Activated naive CD4-positive, alpha-beta T cell treated with anti-CD3 and anti-CD28 coated beads for 36 hours (primary cell): ENCODE data around the gene PPP1R2C. TPM values are rescaled to one million over a fixed set of nuclear protein-coding genes. Genes with fewer than 3 reads are reported as not detected.

ENCODE experiments used
- CTCF ChIA-PET: fragments of 350-600 bp; sonication (Branson Sonifier 250); formaldehyde crosslinking; loops from one replicate; lab custom pipeline; 2021; ENCODE audit warnings: antibody characterized with exemption; lab: Charles Lee
- DNase-seq: peaks from one replicate; pipeline ENCODE4 v3.0.0-alpha.2; 2020
- H3K27ac Mint-ChIP-seq: one replicate; pipeline ENCODE4 v1.8.0; 2021; ENCODE audit warnings: mild to moderate bottlenecking, mixed read lengths
- H3K27me3 Mint-ChIP-seq: one replicate; pipeline ENCODE4 v1.8.0; 2021; ENCODE audit warnings: low read depth, mixed read lengths
- H3K36me3 Mint-ChIP-seq: one replicate; pipeline ENCODE4 v1.8.0; 2021; ENCODE audit warnings: low read depth, mixed read lengths
- H3K4me1 Mint-ChIP-seq: one replicate; pipeline ENCODE4 v1.8.0; 2021; ENCODE audit warnings: low read depth, mixed read lengths
- H3K4me3 Mint-ChIP-seq: one replicate; pipeline ENCODE4 v1.8.0; 2021; ENCODE audit warnings: mild to moderate bottlenecking, moderate library complexity, mixed read lengths
- H3K9me3 Mint-ChIP-seq: one replicate; pipeline ENCODE4 v1.8.0; 2021; ENCODE audit warnings: mixed read lengths
- intact Hi-C: fragments of 100-400 bp; cut with micrococcal nuclease; formaldehyde crosslinking; loops from one replicate; pipeline ENCODE4 v1.15.1; 2023
- total RNA-seq, 2 experiments: library from RNA; stranded (reverse); gene quantifications; one replicate each; pipeline ENCODE4 v1.2.3, GENCODE V29; 2021

The PPP1R2C gene
- total RNA-seq, 2 experiments from 2014 or later, result not detected

- no peak for DNase-seq
- intact Hi-C loops, result no loop called here
- H3K9me3 Mint-ChIP-seq, result no peaks in the 10 kb centered on the region
- no peaks in the 10 kb centered on the region for H3K36me3 Mint-ChIP-seq
- H3K27ac Mint-ChIP-seq, result no peak overlapping the region
- CTCF ChIA-PET, result no interaction called here
- no peak overlapping the region for H3K4me3 Mint-ChIP-seq
- peaks cover 3% of the 10 kb centered on the region for H3K4me1 Mint-ChIP-seq
- no peaks in the 10 kb centered on the region for H3K27me3 Mint-ChIP-seq
Observed at GRCh38 chrX:42772874-42773273, 5.1 kb downstream of the PPP1R2C start.

GRCh38 chrX:42771506-42772335 is 6.2 kb downstream of the PPP1R2C start:
- no peaks in the 10 kb centered on the region for H3K36me3 Mint-ChIP-seq
- DNase-seq, result no peak
- no peak overlapping the region for H3K4me3 Mint-ChIP-seq
- H3K4me1 Mint-ChIP-seq, result peaks cover 3% of the 10 kb centered on the region
- CTCF ChIA-PET, result no interaction called here
- no peaks in the 10 kb centered on the region for H3K27me3 Mint-ChIP-seq
- H3K9me3 Mint-ChIP-seq, result no peaks in the 10 kb centered on the region
- intact Hi-C loops, result no loop called here
- no peak overlapping the region for H3K27ac Mint-ChIP-seq

- no peak for DNase-seq
- H3K9me3 Mint-ChIP-seq, result no peaks in the 10 kb centered on the region
- H3K4me1 Mint-ChIP-seq, result no peaks in the 10 kb centered on the region
- H3K36me3 Mint-ChIP-seq, result no peaks in the 10 kb centered on the region
- CTCF ChIA-PET, result no interaction called here
- H3K4me3 Mint-ChIP-seq, result no peak overlapping the region
- H3K27ac Mint-ChIP-seq, result no peak overlapping the region
- intact Hi-C loops, result no loop called here
- H3K27me3 Mint-ChIP-seq, result no peaks in the 10 kb centered on the region
Observed at GRCh38 chrX:42770566-42770965, 7.4 kb downstream of the PPP1R2C start.

GRCh38 chrX:42759881-42760280 is 18.1 kb downstream of the PPP1R2C start:
- Mint-ChIP-seq H3K36me3 (no peaks in the 10 kb centered on the region), H3K27ac (no peak overlapping the region), H3K4me1 (peaks cover 2% of the 10 kb centered on the region), H3K27me3 (no peaks in the 10 kb centered on the region), H3K4me3 (no peak overlapping the region), H3K9me3 (no peaks in the 10 kb centered on the region)
- no peak for DNase-seq
- intact Hi-C loops, result no loop called here
- CTCF ChIA-PET, result no interaction called here

DNA sequence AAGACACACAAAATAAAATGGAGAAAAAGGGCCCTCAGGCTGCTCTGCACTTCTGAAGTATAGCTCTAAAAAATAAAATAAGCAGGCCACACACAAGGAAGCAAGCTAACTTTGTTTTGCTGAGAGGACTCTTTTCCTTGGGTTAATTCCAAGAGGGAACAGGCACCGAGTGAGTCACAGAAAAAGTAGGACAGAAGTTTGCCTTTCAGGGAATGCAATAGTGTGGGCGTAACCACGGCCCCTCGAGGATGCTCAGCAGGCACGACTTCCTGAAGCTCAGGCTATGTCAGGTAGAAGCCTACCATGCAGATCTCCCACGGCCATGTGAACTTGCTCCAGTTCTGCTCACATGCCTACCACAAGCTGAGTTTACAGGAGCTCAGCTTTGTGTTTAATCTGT is 22.1 kb downstream of the PPP1R2C start:
- Mint-ChIP-seq H3K9me3 (no peaks in the 10 kb centered on the region), H3K27ac (no peak overlapping the region), H3K4me3 (no peak overlapping the region), H3K27me3 (no peaks in the 10 kb centered on the region), H3K36me3 (no peaks in the 10 kb centered on the region), H3K4me1 (peaks cover 2% of the 10 kb centered on the region)
- no peak for DNase-seq
- CTCF ChIA-PET, result interaction anchor here (0.6 kb wide), 1 partner anchor 1380 kb away, joined by 4 read pairs; no protein-coding TSS in a partner anchor
- intact Hi-C loops, result no loop called here

DNA sequence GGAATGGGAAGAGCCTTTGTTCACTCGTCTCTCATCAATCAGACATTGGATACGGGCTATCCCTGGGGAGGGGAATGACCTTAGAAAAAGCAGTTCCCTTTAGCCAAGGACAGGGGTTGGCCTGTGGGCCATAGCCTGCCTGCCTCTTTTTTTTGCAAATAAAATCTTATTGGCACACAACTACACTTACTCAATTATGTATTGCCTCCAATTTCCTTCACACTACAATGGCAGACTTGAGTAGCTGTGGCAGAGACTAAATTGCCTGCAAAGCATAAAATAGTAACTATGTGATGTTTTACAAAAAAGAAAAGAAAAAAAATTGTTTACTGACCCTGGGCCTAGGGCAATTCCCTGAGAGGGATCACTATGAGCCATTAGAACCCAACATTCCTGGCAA is 23.4 kb downstream of the PPP1R2C start:
- Mint-ChIP-seq H3K27me3 (no peaks in the 10 kb centered on the region), H3K36me3 (no peaks in the 10 kb centered on the region), H3K9me3 (no peaks in the 10 kb centered on the region), H3K4me3 (no peak overlapping the region), H3K4me1 (peaks cover 2% of the 10 kb centered on the region), H3K27ac (no peak overlapping the region)
- intact Hi-C loops, result no loop called here
- CTCF ChIA-PET, result no interaction called here
- no peak for DNase-seq

DNA sequence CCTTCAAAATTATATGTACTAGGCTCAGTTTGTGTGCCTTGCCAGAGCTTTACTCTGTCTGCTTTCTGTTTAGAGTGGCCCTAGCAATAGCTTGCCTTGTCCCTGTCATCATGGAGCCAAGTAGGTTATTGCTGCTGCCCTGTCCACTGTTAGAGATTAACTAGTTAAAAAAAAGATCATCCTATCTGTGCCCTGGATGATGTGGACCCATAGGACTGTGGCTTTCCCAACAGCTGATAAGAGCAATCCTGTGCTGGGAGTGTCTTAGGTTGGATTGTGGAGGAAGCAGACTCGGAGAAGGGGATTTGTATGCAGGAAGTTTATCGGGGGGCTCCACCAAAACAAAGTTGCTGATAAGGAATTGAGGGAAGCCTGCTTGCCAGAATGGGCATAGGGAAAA is 23.8 kb downstream of the PPP1R2C start:
- CTCF ChIA-PET, result no interaction called here
- DNase-seq, result no peak
- peaks cover 2% of the 10 kb centered on the region for H3K4me1 Mint-ChIP-seq
- no peak overlapping the region for H3K27ac Mint-ChIP-seq
- no peak overlapping the region for H3K4me3 Mint-ChIP-seq
- no peaks in the 10 kb centered on the region for H3K36me3 Mint-ChIP-seq
- intact Hi-C loops, result no loop called here
- H3K27me3 Mint-ChIP-seq, result no peaks in the 10 kb centered on the region
- H3K9me3 Mint-ChIP-seq, result no peaks in the 10 kb centered on the region

DNA sequence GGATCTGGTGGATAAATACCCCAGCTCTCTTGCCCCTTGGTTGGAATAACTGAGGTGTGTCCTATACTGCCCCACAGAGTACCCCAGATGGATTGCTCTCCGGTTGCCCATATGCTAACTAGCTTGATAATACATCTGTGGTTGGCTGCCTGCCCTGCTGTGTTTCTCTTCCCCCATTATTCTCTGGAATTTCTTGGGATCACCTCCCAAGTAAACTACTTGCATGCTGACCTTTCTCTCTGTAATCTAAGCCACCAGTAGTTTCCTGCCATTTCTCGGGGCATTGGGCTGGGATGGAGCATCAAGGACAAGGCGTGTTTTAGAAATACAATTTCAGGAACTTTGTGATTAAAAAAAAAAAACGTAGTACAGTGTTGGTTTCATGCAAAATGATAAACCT is 25.2 kb downstream of the PPP1R2C start:
- intact Hi-C loops, result no loop called here
- no peak overlapping the region for H3K4me3 Mint-ChIP-seq
- CTCF ChIA-PET, result interaction anchor here (0.7 kb wide), 1 partner anchor 138 kb away, joined by 5 read pairs; no protein-coding TSS in a partner anchor

DNA sequence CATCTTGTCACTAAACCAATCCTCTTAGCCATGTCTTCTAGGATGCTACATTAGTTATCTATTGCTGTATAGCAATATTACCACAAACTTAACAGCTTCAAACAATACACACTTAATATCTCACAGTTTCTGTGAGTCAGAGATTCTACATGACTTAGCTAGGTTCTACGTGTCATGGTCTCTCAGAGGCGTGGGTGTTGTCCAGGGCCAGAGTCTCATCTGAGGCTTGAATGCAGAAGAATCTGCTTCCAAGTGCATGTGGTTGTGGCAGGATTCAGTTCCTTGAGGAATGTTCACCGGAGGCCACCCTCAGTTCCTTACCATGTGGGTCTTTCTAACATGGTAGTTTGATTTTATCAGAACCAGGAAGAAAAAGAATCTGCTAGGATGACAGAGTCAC is 26.4 kb downstream of the PPP1R2C start:
- CTCF ChIA-PET, result no interaction called here
- DNase-seq, result no peak
- Mint-ChIP-seq H3K9me3 (no peaks in the 10 kb centered on the region), H3K36me3 (no peaks in the 10 kb centered on the region), H3K4me3 (no peak overlapping the region), H3K4me1 (no peaks in the 10 kb centered on the region), H3K27ac (no peak overlapping the region), H3K27me3 (no peaks in the 10 kb centered on the region)
- intact Hi-C loops, result no loop called here

More for the DNA sequence above, 25.2 kb downstream of the PPP1R2C start:
- no peak for DNase-seq
- H3K27me3 Mint-ChIP-seq, result no peaks in the 10 kb centered on the region
- H3K9me3 Mint-ChIP-seq, result no peaks in the 10 kb centered on the region
- no peaks in the 10 kb centered on the region for H3K36me3 Mint-ChIP-seq
- peaks cover 2% of the 10 kb centered on the region for H3K4me1 Mint-ChIP-seq
- no peak overlapping the region for H3K27ac Mint-ChIP-seq

GRCh38 chrX:42748067-42748850 is 29.7 kb downstream of the PPP1R2C start:
- no peak overlapping the region for H3K27ac Mint-ChIP-seq
- no peaks in the 10 kb centered on the region for H3K4me1 Mint-ChIP-seq
- CTCF ChIA-PET, result no interaction called here

GRCh38 chrX:42746606-42747005 is 31.4 kb downstream of the PPP1R2C start:
- no peak for DNase-seq
- Mint-ChIP-seq H3K36me3 (no peaks in the 10 kb centered on the region), H3K27me3 (no peaks in the 10 kb centered on the region), H3K9me3 (no peaks in the 10 kb centered on the region), H3K4me1 (no peaks in the 10 kb centered on the region), H3K27ac (no peak overlapping the region), H3K4me3 (no peak overlapping the region)
- CTCF ChIA-PET, result no interaction called here
- intact Hi-C loops, result no loop called here

More at GRCh38 chrX:42748067-42748850, 29.7 kb downstream of the PPP1R2C start:
- DNase-seq, result no peak
- H3K27me3 Mint-ChIP-seq, result no peaks in the 10 kb centered on the region
- intact Hi-C loops, result no loop called here
- no peak overlapping the region for H3K4me3 Mint-ChIP-seq
- H3K36me3 Mint-ChIP-seq, result no peaks in the 10 kb centered on the region
- no peaks in the 10 kb centered on the region for H3K9me3 Mint-ChIP-seq

DNA sequence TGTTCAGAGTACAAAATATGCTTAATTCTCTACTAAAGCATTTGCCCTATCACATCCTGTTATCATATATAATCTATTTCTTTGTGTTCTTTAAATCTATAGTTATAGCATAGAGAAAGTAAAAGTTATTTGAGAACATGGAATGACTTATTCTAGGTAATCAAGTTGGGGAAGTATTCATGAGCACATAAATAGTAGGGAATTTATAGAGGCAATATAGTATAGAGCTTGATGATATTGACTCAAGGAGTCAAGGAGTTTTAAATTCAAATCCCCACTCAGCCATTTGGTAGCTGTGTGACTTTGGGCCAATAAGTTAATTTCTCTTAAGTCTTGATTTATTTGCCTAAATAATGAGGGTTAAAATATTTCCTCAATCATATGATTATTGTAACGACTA is 37.5 kb downstream of the PPP1R2C start:
- DNase-seq, result no peak
- peaks cover 14% of the 10 kb centered on the region for H3K4me1 Mint-ChIP-seq
- no peaks in the 10 kb centered on the region for H3K27me3 Mint-ChIP-seq
- H3K4me3 Mint-ChIP-seq, result no peak overlapping the region
- no peak overlapping the region for H3K27ac Mint-ChIP-seq
- intact Hi-C loops, result no loop called here
- CTCF ChIA-PET, result no interaction called here
- no peaks in the 10 kb centered on the region for H3K9me3 Mint-ChIP-seq
- H3K36me3 Mint-ChIP-seq, result no peaks in the 10 kb centered on the region
